Tibial nerve (tissue), 4 donors: Measurements from ENCODE around the gene OR6V1. TPM values are rescaled to one million over a fixed set of nuclear protein-coding genes. Genes with fewer than 3 reads are reported as not detected.

Experiments used
- DNase-seq, 2 donors: peaks; one replicate each; pipeline ENCODE4 v3.0.0-alpha.2; 2019; ENCODE audit warnings: low spot score in 2 of 2
- H3K27ac ChIP-seq, 4 donors: fragments of 200-600 bp; sonication (generic) in 3 of 4; one replicate each; pipeline ENCODE4 v1.5.1; 2017 to 2019; ENCODE audit warnings: mild to moderate bottlenecking in 1 of 4
- H3K27me3 ChIP-seq, 2 donors: fragments of 200-600 bp; sonication (generic) in 1 of 2; one replicate each; pipeline versions ENCODE4 v1.5.1 to v1.6.0; 2017 to 2019
- H3K36me3 ChIP-seq, 3 donors: fragments of 200-600 bp; sonication (generic); one replicate each; pipeline ENCODE4 v1.5.1; 2018 to 2019
- H3K4me1 ChIP-seq, 4 donors: fragments of 200-600 bp; sonication (generic) in 3 of 4; one replicate each; pipeline ENCODE4 v1.5.1; 2017 to 2019
- H3K4me3 ChIP-seq, 4 donors: fragments of 200-600 bp; sonication (generic) in 3 of 4; one replicate each; pipeline ENCODE4 v1.5.1; 2017 to 2019; ENCODE audit warnings: mild to moderate bottlenecking in 1 of 4, moderate library complexity in 1 of 4
- H3K9me3 ChIP-seq, 4 donors: fragments of 200-600 bp; sonication (generic) in 3 of 4; one replicate each; pipeline ENCODE4 v1.5.1; 2017 to 2019
- CTCF ChIP-seq, 5 experiments: fragments of 200-600 bp in 3 of 5; fragments of 450-650 bp in 2 of 5; sonication (generic) in 3 of 5; IDR thresholded peaks; one replicate each; pipeline ENCODE4 v1.5.1; 2016 to 2019; ENCODE audit warnings: antibody characterized with exemption in 5 of 5, mild to moderate bottlenecking in 3 of 5, moderate library complexity in 2 of 5
- EP300 ChIP-seq, 2 donors: sonication (generic); formaldehyde crosslinking; IDR thresholded peaks; one replicate each; pipeline ENCODE4 v1.6.1; 2017; ENCODE audit warnings: antibody characterized with exemption in 2 of 2, mild to moderate bottlenecking in 1 of 2
- POLR2A ChIP-seq, 2 donors: fragments of 450-650 bp; IDR thresholded peaks; one replicate each; pipeline ENCODE4 v1.6.1; 2017; ENCODE audit warnings: antibody characterized with exemption in 2 of 2, mild to moderate bottlenecking in 2 of 2, moderate library complexity in 2 of 2
- WGBS, 2 donors: methylation state at CpG; one replicate each; pipeline ENCODE4 v1.1.5; 2018; 5-methylcytosine and 5-hydroxymethylcytosine counted together
- total RNA-seq, 4 donors: library from RNA; depleted of rRNA; stranded (reverse); fragments of >200 nt; gene quantifications; one replicate each; pipeline ENCODE4 v1.1.0, GENCODE V29; 2016

Gene OR6V1
- total RNA-seq, 4 donors from 2014 or later = not detected

GRCh38 chr7:143041346-143041745 lies 10.8 kb upstream of the OR6V1 start:
- DNase-seq = no peak
- Histone ChIP-seq H3K4me1 (peaks cover 0 to 11% (median 0%) of the 10 kb centered on the region in 4 donors), H3K9me3 (no peaks in the 10 kb centered on the region), H3K36me3 (no peaks in the 10 kb centered on the region), H3K27ac (no peak overlapping the region), H3K4me3 (no peak overlapping the region), H3K27me3 (no peaks in the 10 kb centered on the region)
- WGBS, 2 donors = 85 to 95% methylated on average over 6 of the region's 6 CpGs
- no peak for TF ChIP-seq EP300 (IDR thresholded peaks at IDR 0.05)
- no peak for TF ChIP-seq POLR2A (IDR thresholded peaks at IDR 0.05)
- no peak for TF ChIP-seq CTCF (IDR thresholded peaks at IDR 0.05)

GRCh38 chr7:143042159-143042789 lies 9.9 kb upstream of the OR6V1 start:
- no peaks in the 10 kb centered on the region for H3K9me3 ChIP-seq
- no peak overlapping the region for H3K4me3 ChIP-seq
- no peak for TF ChIP-seq EP300 (IDR thresholded peaks at IDR 0.05)
- TF ChIP-seq POLR2A (IDR thresholded peaks at IDR 0.05) = no peak
- no peak for TF ChIP-seq CTCF (IDR thresholded peaks at IDR 0.05)
- H3K36me3 ChIP-seq = no peaks in the 10 kb centered on the region
- H3K4me1 ChIP-seq = peaks cover 0 to 14% (median 0%) of the 10 kb centered on the region in 4 donors
- no peaks in the 10 kb centered on the region for H3K27me3 ChIP-seq
- no peak for DNase-seq
- peak overlapping the region in 1 of 4 donors; percentile 19 for H3K27ac ChIP-seq
- 48 to 76% methylated on average over 3 of the region's 3 CpGs for WGBS, 2 donors

GRCh38 chr7:143042790-143043271 lies 9.3 kb upstream of the OR6V1 start:
- H3K4me3 ChIP-seq = no peak overlapping the region
- WGBS, 2 donors = 46 to 50% methylated on average over 6 of the region's 6 CpGs
- TF ChIP-seq EP300 (IDR thresholded peaks at IDR 0.05) = no peak
- no peak for TF ChIP-seq CTCF (IDR thresholded peaks at IDR 0.05)
- TF ChIP-seq POLR2A (IDR thresholded peaks at IDR 0.05) = no peak
- DNase-seq = no peak
- H3K4me1 ChIP-seq = peaks cover 0 to 14% (median 0%) of the 10 kb centered on the region in 4 donors
- peak overlapping the region in 1 of 4 donors; percentile 19 for H3K27ac ChIP-seq
- no peaks in the 10 kb centered on the region for H3K9me3 ChIP-seq
- no peaks in the 10 kb centered on the region for H3K36me3 ChIP-seq
- no peaks in the 10 kb centered on the region for H3K27me3 ChIP-seq

GRCh38 chr7:143043391-143043790 lies 8.8 kb upstream of the OR6V1 start:
- Histone ChIP-seq H3K4me3 (no peak overlapping the region), H3K4me1 (peaks cover 0 to 14% (median 0%) of the 10 kb centered on the region in 4 donors), H3K27ac (no peak overlapping the region), H3K27me3 (no peaks in the 10 kb centered on the region), H3K9me3 (no peaks in the 10 kb centered on the region), H3K36me3 (no peaks in the 10 kb centered on the region)
- 21 to 44% methylated on average over 2 of the region's 2 CpGs for WGBS, 2 donors
- TF ChIP-seq POLR2A (IDR thresholded peaks at IDR 0.05) = no peak
- no peak for TF ChIP-seq EP300 (IDR thresholded peaks at IDR 0.05)
- no peak for TF ChIP-seq CTCF (IDR thresholded peaks at IDR 0.05)
- DNase-seq = no peak

GRCh38 chr7:143046426-143046851 lies 5.7 kb upstream of the OR6V1 start:
- no peaks in the 10 kb centered on the region for H3K9me3 ChIP-seq

More at GRCh38 chr7:143046426-143046851, 5.7 kb upstream of the OR6V1 start:
- DNase-seq = no peak
- 35 to 38% methylated on average over 3 of the region's 3 CpGs for WGBS, 2 donors
- peaks cover 0 to 18% (median 0%) of the 10 kb centered on the region in 4 donors for H3K4me1 ChIP-seq
- H3K4me3 ChIP-seq = no peak overlapping the region
- TF ChIP-seq CTCF (IDR thresholded peaks at IDR 0.05) (no peak), EP300 (IDR thresholded peaks at IDR 0.05) (no peak), POLR2A (IDR thresholded peaks at IDR 0.05) (no peak)
- no peak overlapping the region for H3K27ac ChIP-seq
- H3K27me3 ChIP-seq = no peaks in the 10 kb centered on the region
- H3K36me3 ChIP-seq = no peaks in the 10 kb centered on the region
